Endothelial cell of umbilical vein (primary cell): Measurements from ENCODE around the gene CCN5. TPM values are rescaled to one million over a fixed set of nuclear protein-coding genes. Genes with fewer than 3 reads are reported as not detected.

Experiments
- BruUV-seq: library from RNA; stranded (reverse); fragments of 400-500 nt; replicated peaks from 2 replicates; lab custom pipeline; 2021; lab: Mats Ljungman, UMichigan
- CTCF ChIA-PET: fragments of 300-600, 350-600 bp; sonication (Branson Sonifier 250); formaldehyde crosslinking; loops from one replicate; lab custom pipeline; 2021; ENCODE audit warnings: antibody characterized with exemption, inconsistent platforms; lab: Charles Lee
- POLR2A ChIA-PET: fragments of 300-600, 350-600 bp; sonication (Branson Sonifier 250); formaldehyde crosslinking; loops from one replicate; lab custom pipeline; 2021; ENCODE audit warnings: antibody characterized with exemption, inconsistent platforms; lab: Charles Lee
- DNase-seq: peaks from one replicate; pipeline ENCODE4 v3.0.0-alpha.2; 2011; ENCODE audit warnings: low read depth, low spot score
- FAIRE-seq: peaks from 2 replicates; lab custom pipeline; 2011; peaks lifted over from hg19 to GRCh38; lab: Jason Lieb, UNC
- H2AFZ ChIP-seq: 2 replicates; pipeline ENCODE4 v1.6.0; 2012; ENCODE audit warnings: low read depth, low read length, control low read depth, inconsistent platforms
- H3K27ac ChIP-seq: 2 replicates; pipeline ENCODE4 v1.5.1; 2011; ENCODE audit warnings: low read depth, mild to moderate bottlenecking, control low read depth, low read length, moderate library complexity; ENCODE audit not compliant: insufficient read depth
- H3K27me3 ChIP-seq, 2 experiments: 2 replicates each; pipeline versions ENCODE4 v1.6.0 to v1.6.1; 2011; ENCODE audit warnings: low read length in 2 of 2, mixed read lengths in 1 of 2; ENCODE audit not compliant: control insufficient read depth in 2 of 2, insufficient read depth in 2 of 2
- H3K36me3 ChIP-seq, 2 experiments: 2 replicates in 1 of 2; 3 replicates in 1 of 2; pipeline ENCODE4 v1.5.1; 2011; ENCODE audit warnings: low read length in 2 of 2, mild to moderate bottlenecking in 1 of 2, moderate library complexity in 1 of 2; ENCODE audit not compliant: control insufficient read depth in 2 of 2, insufficient read depth in 2 of 2; ENCODE audit errors: extremely low read depth in 1 of 2
- H3K4me1 ChIP-seq: 3 replicates; pipeline ENCODE4 v1.5.1; 2011; ENCODE audit warnings: mild to moderate bottlenecking, low read length; ENCODE audit not compliant: control insufficient read depth, insufficient read depth; ENCODE audit errors: extremely low read depth
- H3K4me2 ChIP-seq: 2 replicates; pipeline ENCODE4 v1.6.1; 2011; ENCODE audit warnings: low read length, control low read depth, mixed read lengths; ENCODE audit not compliant: insufficient read depth
- H3K4me3 ChIP-seq, 3 experiments: fragments of 200-600 bp in 1 of 3; sonication (generic), shearing (Covaris generic) in 1 of 3; replicated peaks in 1 of 3; 2 replicates each; pipeline ENCODE4 v1.5.1; 2011 to 2016; ENCODE audit warnings: control low read depth in 3 of 3, low read length in 3 of 3, mild to moderate bottlenecking in 2 of 3, inconsistent platforms in 1 of 3, low read depth in 1 of 3, moderate library complexity in 1 of 3; ENCODE audit not compliant: insufficient read depth in 1 of 3
- H3K79me2 ChIP-seq: 2 replicates; pipeline ENCODE4 v1.6.0; 2012; ENCODE audit warnings: low read length, inconsistent platforms; ENCODE audit not compliant: control insufficient read depth, insufficient read depth
- H3K9ac ChIP-seq: replicated peaks from 2 replicates; pipeline ENCODE3; 2011; ENCODE audit warnings: low read length, control low read depth; ENCODE audit not compliant: insufficient read depth; ENCODE audit errors: extremely low read depth
- H3K9me1 ChIP-seq: replicated peaks from 3 replicates; pipeline ENCODE4 v1.6.0; 2011; ENCODE audit warnings: mild to moderate bottlenecking, low read length; ENCODE audit not compliant: control insufficient read depth, insufficient read depth; ENCODE audit errors: extremely low read depth
- H3K9me3 ChIP-seq: replicated peaks from 2 replicates; pipeline ENCODE4 v1.5.1; 2012; ENCODE audit warnings: low read length, inconsistent platforms; ENCODE audit not compliant: control insufficient read depth, insufficient read depth
- H4K20me1 ChIP-seq: replicated peaks from 2 replicates; pipeline ENCODE3; 2011; ENCODE audit warnings: mild to moderate bottlenecking, low read length; ENCODE audit not compliant: control insufficient read depth, insufficient read depth; ENCODE audit errors: extremely low read depth
- CTCF ChIP-seq, 2 donors: IDR thresholded peaks; 1 replicate in 1 of 2; 2 replicates in 1 of 2; pipeline ENCODE4 v1.5.1; 2011; ENCODE audit warnings: low read length in 2 of 2, mild to moderate bottlenecking in 2 of 2, moderate library complexity in 2 of 2, control low read depth in 1 of 2, inconsistent platforms in 1 of 2, low read depth in 1 of 2; ENCODE audit not compliant: insufficient read depth in 1 of 2; ENCODE audit errors: extremely low read depth in 1 of 2
- EZH2 ChIP-seq: IDR thresholded peaks from 2 replicates; pipeline ENCODE4 v1.6.1; 2012; ENCODE audit warnings: borderline replicate concordance, low read depth, mild to moderate bottlenecking, moderate library complexity, low read length, inconsistent platforms; ENCODE audit not compliant: severe bottlenecking
- FOS ChIP-seq: IDR thresholded peaks from 2 replicates; pipeline ENCODE4 v1.6.1; 2011; ENCODE audit warnings: mild to moderate bottlenecking, low read length, moderate library complexity, borderline replicate concordance; ENCODE audit not compliant: insufficient read depth
- GATA2 ChIP-seq: IDR thresholded peaks from 2 replicates; pipeline ENCODE4 v1.7.0; 2011; ENCODE audit warnings: low read depth, mild to moderate bottlenecking, moderate library complexity, mixed read lengths, low read length; ENCODE audit not compliant: insufficient read length, insufficient read depth
- JUN ChIP-seq: IDR thresholded peaks from 2 replicates; pipeline ENCODE4 v1.6.1; 2011; ENCODE audit warnings: borderline replicate concordance, low read depth; ENCODE audit not compliant: insufficient read length, insufficient read depth
- MAX ChIP-seq: IDR thresholded peaks from 2 replicates; pipeline ENCODE4 v1.6.1; 2011; ENCODE audit not compliant: insufficient read depth, insufficient read length
- MYC ChIP-seq: IDR thresholded peaks from one replicate; pipeline ENCODE4 v1.6.1; 2011; ENCODE audit warnings: mild to moderate bottlenecking, low read depth, low read length
- POLR2A ChIP-seq: IDR thresholded peaks from 2 replicates; pipeline ENCODE4 v1.6.1; 2012; ENCODE audit warnings: low read depth, mild to moderate bottlenecking, control low read depth, low read length
- POLR2AphosphoS5 ChIP-seq: IDR thresholded peaks from 2 replicates; pipeline ENCODE4 v1.6.1; 2012; ENCODE audit warnings: low read depth, mild to moderate bottlenecking, control low read depth, low read length, moderate library complexity; ENCODE audit not compliant: insufficient read depth
- dilution Hi-C: fragments of 300-500 bp; cut with MboI; formaldehyde crosslinking; loops from one replicate; pipeline ENCODE4 v1.15.0; 2019; ENCODE audit warnings: low sequenced_read_pairs; ENCODE audit not compliant: extremely low pct_ligation_motif_present
- intact Hi-C: fragments of 100-400 bp; cut with micrococcal nuclease; formaldehyde crosslinking; loops from one replicate; pipeline ENCODE4 v1.10.0; 2022
- polyA plus RNA-seq, 4 experiments: library from polyadenylated mRNA; depleted of rRNA in 3 of 4; stranded (reverse) in 3 of 4; unstranded in 1 of 4; fragments of >200 nt; gene quantifications; 2 replicates each; pipeline versions ENCODE4 v1.2.1 to v1.2.3, GENCODE V29; 2011 to 2012; ENCODE audit warnings: missing spikeins in 1 of 4
- total RNA-seq: library from RNA; stranded (reverse); gene quantifications from 2 replicates; pipeline ENCODE4 v1.2.3, GENCODE V29; 2021

The CCN5 gene
- total and polyA plus RNA-seq, 2 donors (not counting 3 experiments of a cell fraction or from before 2014, with no cell fraction given), result 0.03 TPM; not detected in 1

- no peaks in the 10 kb centered on the region for H3K9me3 ChIP-seq
- no peak overlapping the region for H3K4me2 ChIP-seq
- no peak overlapping the region for H2AFZ ChIP-seq
- H4K20me1 ChIP-seq, result no peaks in the 10 kb centered on the region
- H3K27ac ChIP-seq, result no peak overlapping the region
- H3K36me3 ChIP-seq, result no peaks in the 10 kb centered on the region
- intact Hi-C loops (no loop called here), dilution Hi-C loops (no loop called here)
- no peak for TF ChIP-seq CTCF (IDR thresholded peaks at IDR 0.05; ENCODE audit: extremely low read depth in 1 of 2, insufficient read depth in 1 of 2, low read depth in 1 of 2, low read length in 2 of 2)
- no peak for TF ChIP-seq GATA2
- TF ChIP-seq POLR2A, result no peak
- TF ChIP-seq FOS, result no peak
- TF ChIP-seq POLR2AphosphoS5, result no peak
- TF ChIP-seq MYC, result no peak
- TF ChIP-seq MAX, result no peak
- no peak for TF ChIP-seq EZH2
- no peak for TF ChIP-seq JUN
- no peaks in the 10 kb centered on the region for H3K79me2 ChIP-seq
- CTCF ChIA-PET, result interaction anchor here (1.0 to 1.2 kb wide), 2 partner anchors 23 to 54 kb away, joined by 4 read pairs; no protein-coding TSS in a partner anchor
- H3K27me3 ChIP-seq, result no peaks in the 10 kb centered on the region
- no peak overlapping the region for H3K9ac ChIP-seq
- no peaks in the 10 kb centered on the region for H3K9me1 ChIP-seq
- FAIRE-seq (no peak), DNase-seq (no peak)
- POLR2A ChIA-PET, result no interaction called here
- no TSS peak for BruUV-seq
- no peak overlapping the region for H3K4me3 ChIP-seq
- no peaks in the 10 kb centered on the region for H3K4me1 ChIP-seq
Measured at GRCh38 chr20:44678990-44679611, 36.1 kb upstream of the CCN5 start.
